ENCODE measurements around the gene TNF.
A peak's percentile ranks its signal among the peaks of the same experiment; 100 is the strongest.

TNF gene

DNA sequence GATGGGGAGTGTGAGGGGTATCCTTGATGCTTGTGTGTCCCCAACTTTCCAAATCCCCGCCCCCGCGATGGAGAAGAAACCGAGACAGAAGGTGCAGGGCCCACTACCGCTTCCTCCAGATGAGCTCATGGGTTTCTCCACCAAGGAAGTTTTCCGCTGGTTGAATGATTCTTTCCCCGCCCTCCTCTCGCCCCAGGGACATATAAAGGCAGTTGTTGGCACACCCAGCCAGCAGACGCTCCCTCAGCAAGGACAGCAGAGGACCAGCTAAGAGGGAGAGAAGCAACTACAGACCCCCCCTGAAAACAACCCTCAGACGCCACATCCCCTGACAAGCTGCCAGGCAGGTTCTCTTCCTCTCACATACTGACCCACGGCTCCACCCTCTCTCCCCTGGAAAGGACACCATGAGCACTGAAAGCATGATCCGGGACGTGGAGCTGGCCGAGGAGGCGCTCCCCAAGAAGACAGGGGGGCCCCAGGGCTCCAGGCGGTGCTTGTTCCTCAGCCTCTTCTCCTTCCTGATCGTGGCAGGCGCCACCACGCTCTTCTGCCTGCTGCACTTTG lies at the start of gene TNF:
TSS of gene TNF (plus strand) at position 231 of the 567 bp plus-strand sequence. CDS start at position 408, 177 bp downstream.
- DNase-seq (ENCODE audit: low spot score): peak; percentile 58

DNA sequence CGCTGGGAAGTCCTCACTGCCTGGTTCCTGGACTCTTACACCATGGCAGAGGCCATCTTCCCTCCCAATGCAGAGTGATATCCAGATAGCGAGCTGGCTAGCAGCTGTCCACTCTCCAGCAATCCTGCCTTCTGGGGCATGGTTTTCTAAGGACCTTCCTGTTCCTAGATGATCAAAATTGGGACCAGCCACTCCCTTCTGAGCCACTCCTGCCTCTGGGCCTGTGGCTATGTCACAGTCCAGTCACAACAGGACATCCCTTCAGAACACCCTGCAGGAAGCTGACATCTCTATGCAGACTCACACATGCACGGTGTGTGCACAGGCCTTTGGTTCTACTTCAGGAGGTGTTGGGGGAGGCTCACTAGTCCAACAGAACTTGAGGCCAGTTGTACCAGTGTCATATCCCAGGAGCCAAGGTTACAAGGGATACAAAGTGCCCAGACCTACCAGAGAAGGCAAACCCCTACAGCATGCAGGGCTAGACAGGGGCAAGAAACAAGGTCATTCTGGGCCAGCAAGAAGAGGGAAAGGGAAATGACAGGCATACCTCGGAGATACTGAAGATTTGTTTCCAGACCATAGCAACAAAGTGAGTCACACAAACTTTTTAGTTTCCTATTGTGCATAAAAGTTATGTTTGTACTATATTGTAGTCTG lies 49.3 kb upstream of the TNF start:
- no peak for DNase-seq (ENCODE audit: low spot score)

DNA sequence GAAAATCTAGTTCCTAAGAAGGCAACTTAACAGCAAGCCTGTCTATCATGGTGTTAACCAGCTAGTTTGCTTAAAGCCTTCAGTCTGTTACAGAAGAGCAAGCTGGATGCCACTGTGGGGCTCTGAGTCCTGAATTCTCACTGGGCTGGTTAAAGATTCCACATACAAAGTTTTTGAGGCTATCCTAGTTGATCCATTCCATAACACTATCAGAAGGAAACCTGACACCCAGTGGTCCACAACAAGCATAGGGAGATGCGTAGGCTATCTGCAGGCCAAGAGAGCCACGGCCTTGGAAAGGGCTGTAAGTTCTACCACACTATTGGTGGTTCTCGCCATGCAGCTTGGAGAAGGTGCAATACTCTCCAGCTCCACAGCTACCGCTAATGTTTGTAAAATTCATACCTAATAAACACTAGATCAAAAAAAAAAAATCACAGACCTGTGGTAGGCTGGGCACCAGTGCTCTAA lies 47.0 kb upstream of the TNF start:
- DNase-seq (ENCODE audit: low spot score): no peak

DNA sequence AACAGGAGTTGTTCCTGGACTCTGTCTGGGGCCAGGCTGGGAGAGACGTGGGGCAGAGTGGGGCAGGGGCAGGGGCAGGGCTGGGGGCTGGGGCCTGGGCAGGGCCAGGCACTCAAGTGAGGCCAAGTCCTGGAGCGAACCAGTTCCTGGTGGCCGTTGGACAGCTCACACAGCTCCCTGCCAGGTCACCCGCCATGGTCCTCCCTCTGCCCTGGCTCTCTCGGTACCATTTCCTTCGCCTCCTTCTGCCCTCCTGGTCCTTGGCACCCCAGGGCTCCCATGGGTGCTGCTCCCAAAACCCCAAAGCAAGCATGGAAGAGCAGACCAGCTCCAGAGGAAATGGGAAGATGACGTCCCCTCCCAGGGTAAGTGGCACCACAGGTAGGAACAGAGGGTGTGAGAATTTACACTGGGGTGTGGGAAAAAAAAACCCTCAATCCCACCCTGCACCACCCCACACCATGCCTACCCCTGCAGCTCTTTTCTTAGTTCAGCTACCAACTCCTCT lies 46.5 kb upstream of the TNF start, which contains the start of gene MCCD1:
TSS of gene MCCD1 (plus strand) at position 142 of the 508 bp plus-strand sequence. CDS start at position 195, 53 bp downstream.
- no peak for DNase-seq (ENCODE audit: low spot score)

DNA sequence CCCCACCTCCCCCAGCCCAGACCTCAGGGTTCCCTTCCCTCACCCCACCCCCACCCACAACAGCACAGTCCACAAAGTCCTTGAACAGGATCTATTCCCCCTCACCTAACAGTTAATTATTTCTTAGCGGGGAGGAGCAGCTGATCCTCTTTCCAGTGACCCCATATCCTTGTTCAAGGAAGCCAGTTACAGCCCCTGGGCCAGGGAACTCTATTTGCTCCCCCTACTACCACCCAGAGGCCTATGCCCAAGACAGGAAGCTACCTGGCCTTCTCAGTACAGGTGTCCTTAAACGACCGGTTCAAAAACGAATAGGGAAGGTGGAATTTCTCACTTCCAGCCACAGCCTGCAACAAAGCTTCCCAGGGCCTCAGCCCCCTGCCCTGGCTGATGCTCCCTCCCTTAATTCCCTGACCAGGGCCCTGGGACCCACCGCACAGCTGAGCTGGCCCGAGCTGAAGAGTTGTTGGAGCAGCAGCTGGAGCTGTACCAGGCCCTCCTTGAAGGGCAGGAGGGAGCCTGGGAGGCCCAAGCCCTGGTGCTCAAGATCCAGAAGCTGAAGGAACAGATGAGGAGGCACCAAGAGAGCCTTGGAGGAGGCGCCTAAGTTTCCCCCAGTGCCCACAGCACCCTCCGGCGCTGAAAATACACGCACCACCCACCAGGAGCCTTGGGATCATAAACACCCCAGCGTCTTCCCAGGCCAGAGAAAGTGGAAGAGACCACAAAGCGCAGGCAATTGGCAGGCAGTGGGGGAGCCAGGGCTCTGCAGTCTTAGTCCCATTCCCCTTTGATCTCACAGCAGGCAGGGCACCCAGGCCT lies 45.8 kb upstream of the TNF start:
- DNase-seq (ENCODE audit: low spot score): no peak

DNA sequence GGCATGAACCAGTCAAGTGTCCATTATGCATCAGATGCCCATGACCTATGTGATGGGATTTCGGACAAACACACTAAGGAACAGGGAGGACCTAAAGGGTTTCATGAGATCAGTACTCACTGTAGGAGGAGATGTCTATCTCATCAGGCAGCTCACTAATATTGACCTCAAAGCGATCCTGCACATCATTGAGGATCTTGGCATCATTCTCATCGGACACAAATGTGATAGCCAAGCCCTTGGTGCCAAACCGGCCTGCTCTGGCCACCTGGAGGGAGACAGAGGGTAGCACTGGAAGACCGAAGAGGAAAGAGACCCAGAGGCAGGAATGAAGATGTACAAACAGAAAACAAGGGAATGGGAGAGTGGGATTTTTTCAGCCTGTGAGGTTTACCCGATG lies 44.7 kb upstream of the TNF start:
- no peak for DNase-seq (ENCODE audit: low spot score)

DNA sequence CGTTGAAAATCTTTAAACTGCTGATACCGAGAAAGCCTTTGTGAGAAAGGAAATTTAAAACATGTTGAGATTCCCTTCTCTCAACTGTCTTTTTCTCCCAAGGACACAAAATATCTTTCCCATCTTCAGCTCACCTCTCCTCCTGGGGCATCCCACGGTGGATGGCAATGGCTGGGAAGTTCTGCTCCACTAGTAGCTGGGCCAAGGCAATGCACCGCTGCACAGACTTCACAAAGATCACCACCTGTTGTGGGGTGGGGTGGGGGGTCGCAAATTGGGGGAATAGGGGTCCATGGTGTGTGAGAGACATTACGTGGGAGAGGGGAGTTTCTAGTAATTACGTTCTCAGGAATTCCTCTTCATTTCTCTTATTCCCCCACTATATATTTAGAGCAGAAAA lies 44.2 kb upstream of the TNF start:
- no peak for DNase-seq (ENCODE audit: low spot score)

DNA sequence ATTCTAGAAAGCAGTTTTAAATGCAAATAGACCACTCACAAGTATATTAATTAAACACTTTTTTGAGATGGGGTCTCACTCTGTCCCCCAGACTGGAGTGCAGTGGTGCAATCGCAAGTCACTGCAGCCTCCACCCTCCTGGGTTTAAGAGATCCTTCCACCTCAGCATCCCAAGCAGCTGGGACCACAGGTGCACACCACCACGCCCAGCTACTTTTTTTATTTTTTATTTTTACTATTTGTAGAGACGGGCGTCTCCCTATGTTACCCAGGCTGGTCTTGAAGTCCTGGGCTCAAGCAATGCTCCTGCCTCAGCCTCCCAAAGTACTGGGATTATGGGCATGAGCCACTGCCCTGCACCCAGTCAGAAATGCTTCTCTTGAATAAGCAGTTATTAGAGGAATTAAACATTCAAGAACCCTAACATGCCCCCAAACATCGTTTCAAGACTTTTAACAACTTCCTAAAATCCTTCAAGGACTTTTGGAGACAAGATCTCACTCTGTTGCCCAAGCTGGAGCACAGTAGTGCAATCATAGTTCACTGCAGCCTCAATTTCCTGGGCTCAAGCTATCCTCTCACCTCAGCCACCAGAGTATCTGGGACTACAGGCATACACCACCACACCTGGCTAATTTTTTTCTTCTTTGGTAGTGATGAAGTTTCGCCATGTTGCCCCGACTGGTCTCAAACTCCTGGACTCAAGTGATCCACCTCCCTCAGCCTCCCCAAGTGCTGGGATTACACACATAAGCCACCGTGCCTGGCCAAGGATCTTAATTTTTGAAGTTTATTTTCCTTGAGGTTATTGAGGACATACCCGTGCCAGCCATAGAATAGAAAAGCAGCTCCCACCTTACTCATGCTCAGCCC lies 43.4 kb upstream of the TNF start:
- DNase-seq (ENCODE audit: low spot score): no peak

DNA sequence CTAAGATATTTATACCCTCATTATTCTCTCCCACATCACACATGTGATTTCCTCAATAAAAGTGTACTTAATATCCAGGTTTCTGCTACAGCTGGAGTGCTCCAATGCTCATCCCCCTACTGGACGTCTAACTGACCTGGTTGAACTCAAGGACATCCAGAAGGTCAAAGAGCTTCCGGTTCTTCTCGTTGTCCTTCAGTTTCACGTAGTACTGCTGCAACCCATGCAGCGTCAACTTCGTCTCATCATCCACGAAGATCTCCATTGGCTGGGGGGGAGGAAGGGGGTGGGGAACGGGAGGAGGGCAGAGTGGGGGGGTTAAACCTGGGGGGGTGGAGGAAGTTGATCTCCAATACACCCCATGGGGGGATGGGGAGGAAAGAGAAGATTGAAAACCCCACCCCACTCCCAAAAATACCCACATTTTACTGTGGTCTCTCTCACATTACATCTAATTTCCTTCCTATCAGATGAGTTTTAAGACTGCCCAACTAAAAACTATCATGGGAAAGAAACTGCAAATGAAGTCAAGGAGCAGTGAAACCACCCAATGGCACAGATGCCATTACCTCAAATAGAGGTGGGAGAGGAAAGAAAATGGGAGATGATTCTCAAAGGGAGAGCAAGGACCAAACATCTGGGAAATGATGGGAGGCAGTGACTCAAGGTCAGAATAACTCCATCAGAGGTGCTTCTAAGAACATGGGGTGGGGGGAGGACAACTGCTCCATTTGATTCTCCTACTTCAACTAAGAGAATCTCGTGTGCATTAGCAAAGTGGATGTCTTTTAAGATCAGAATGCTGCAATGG lies 42.5 kb upstream of the TNF start:
- no peak for DNase-seq (ENCODE audit: low spot score)

DNA sequence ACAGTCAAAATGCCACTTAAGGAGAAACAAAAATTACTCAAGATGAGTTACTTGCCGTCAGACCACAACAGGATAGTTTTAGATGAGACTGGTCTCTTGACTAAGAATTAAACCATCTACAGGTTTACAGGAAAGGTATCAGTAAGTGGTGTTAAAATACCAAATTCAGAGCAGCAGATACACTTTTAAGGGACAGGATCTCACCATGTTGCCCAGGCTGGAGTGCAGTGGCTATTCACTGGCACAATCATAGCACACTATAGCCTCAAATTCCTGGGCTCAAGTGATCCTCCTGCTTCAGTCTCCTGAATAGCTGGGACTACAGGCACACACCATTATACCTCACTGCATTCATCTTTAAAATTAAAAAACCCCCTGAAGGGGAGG lies 41.9 kb upstream of the TNF start:
- DNase-seq (ENCODE audit: low spot score): no peak

DNA sequence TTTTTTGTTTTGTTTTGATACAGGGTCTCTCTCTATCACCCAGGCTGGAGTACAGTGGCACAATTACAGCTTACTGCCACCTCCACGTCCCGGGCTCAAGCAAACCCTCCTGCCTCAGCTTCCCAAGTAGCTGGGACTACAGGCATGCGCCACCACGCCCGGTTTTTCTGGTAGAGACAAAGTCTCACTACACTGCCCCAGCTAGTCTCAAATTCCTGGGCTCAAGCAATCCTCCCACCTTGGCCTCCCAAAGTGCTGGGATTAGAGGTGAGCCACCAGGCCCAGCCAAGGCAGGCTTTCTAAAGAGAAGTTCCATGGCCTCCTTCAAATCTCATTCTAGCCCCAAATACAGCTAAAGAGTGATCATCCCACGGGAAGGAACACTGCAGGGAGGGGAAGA lies 41.4 kb upstream of the TNF start:
- DNase-seq (ENCODE audit: low spot score): no peak

DNA sequence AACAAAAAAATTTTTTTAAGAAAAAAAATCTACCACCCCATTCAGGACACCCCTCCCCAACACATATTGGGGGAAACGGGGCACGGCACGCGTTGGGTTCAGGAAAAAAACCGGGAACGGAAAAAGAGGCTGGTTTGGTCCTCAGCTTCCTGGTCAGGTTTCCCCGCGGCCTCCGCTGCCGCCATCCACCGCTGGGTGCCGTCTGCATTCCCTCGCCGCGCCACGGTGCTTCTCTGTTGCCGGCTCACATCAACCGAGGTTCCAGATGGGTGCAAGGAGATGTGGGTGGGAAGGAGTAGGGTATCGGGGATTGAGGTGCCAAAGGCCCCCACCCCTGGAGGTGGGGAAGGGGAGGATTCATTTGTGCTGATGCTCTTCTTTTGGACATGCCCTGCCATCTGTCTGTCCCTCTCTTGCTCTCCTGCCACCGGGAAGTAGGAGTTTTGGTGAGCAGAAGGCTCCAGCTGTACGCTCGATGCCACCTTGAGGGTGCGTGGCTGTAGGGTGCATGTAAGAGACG lies 40.8 kb upstream of the TNF start:
- DNase-seq (ENCODE audit: low spot score): no peak

DNA sequence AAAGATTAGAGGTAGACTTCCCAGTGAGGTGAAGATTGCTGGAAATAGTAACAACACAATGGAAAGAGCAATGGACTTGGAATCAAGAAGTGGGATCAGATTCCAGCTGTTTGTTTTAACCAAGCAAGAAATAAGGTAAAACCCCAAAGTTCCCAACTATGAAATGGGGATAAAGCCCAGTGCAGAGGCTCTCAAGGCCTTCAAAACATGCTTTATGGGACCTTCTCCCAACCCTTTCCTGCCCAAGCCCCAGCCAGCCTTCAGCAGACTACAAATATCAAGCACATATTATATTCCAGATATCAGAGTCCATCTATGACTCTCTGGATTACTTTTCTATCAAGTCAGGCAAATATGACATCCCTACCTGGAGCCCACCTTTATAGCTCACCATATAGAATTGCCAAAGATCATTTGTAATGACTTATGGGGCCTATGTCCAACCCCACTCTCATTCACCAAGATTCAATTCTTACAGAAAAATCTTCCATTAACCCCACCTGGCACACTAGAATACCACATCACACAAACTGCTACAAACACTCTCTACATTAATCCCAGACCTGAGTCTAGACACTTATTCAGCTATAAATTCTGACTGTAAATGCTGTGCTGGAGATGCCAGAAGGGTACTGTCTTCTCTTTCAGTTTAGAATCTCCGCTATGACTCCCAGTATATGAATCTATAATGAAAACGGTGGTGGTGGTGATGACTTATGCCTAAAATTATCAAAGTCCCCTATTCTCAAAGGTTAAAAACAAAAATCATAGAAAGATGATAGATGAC lies 39.6 kb upstream of the TNF start:
- DNase-seq (ENCODE audit: low spot score): no peak

DNA sequence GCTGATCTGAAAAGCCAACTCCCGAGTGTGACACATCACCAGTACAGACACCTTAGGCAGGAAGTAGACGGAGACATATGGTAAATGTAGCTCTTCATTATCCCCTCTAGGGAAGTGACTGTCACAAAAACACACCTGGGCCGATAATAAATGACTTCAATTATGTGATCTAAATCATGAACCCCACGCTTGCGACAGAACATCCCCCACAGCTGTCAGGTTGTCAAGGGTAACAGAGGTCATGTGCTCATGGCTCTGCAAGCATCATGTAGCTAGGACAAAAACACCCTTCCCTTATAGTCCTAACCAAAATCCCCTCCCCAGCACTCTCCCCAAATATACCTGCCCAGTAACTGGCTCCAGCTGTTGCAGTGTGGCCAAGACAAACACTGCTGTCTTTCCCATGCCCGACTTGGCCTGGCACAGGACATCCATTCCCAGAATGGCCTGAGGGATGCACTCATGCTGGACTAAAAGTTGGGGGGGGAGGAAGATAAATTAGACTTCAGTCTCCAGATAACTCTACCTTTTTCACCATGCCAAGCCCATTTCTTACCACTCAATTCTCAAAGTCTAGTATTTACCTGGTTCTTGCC lies 36.5 kb upstream of the TNF start:
- DNase-seq (ENCODE audit: low spot score): no peak

DNA sequence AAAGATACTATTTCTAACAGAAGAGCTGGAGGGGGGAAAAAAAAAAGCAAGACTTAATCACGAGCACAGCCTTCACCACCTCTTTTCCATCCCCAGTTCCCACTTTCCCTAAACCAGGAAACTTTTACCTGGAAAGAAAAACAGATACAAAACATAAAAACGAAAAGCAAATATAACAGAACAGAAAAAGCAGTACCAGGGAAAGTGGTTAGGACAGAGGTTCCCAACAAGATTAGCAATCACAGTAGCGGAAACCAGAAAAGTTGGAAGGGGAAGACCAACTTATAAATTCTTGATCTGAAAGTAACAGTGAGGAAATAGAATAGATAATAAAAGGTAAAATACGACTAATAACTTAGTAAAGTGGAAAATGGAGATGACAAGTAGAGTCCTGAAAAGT lies 34.7 kb upstream of the TNF start:
- DNase-seq (ENCODE audit: low spot score): no peak

DNA sequence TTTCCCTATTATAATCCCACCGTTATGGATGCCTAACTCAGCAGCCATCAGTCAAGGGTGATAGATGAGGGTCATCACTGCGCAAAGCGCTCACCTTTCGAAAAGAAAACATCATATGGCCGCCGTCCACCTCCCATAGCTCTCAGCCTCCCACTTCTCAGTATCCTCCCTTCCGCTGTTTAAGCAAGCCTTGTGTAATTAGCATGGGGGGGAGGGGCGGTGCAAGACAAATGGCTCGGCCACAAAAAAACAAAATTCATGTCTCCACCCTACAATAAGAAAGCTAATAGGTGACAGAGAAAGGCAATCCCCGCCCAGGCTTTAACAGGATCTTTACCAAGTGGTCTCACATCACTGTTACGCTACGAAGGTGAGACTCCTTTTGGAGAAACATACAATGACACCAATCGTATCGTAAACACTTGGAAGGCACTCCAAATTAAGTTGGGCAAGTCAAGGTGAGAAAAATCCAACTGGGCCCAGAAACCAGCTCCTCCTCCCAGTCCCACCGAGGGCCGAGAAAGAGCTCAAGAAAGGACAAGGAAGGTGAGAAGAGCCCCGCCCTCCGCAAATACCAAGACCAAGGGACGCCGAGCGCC lies 34.2 kb upstream of the TNF start:
- DNase-seq (ENCODE audit: low spot score): no peak

DNA sequence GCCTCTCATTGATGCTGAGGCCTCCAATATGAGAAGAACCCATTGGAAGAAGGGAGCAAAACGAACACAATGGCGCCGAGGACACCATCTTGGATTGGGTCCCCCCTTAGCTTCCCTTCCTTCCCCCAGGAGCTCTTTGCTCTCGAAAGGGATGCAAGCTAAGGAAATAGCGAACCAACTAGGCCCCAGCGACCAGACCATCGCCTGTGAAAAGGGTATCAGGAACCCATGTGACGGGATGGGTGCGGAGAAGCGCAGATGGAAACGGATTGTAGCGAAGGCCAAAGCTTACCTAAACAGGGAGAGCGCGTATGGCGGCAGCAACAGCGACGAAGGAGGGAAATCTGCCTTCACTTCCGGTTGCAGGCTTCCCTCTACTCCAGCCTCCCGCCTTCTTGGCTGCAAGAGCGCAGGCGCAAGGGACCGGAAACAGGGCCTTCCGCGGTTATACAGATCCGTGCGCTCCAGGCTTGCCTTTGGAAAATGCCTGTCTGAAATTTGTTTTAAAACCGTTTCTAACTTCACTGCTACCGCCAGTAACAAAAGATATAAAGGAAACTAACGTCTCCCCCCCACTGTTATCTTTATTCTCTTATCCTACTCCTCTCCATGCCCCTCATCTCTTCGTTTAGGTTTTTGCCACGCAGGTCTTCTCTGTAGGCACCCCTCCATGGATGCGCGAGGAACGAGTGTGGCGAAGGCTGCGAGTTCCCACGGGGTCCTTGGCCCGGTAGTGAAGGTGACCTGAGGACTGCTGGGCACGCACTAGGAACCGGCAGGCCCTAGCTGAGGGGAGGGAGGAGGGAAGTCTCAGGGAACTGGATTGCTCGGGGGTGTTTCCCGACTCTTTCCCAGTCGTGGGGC lies 33.5 kb upstream of the TNF start, which contains the start of gene DDX39B:
TSS of gene DDX39B (minus strand) at position 346 of the 864 bp plus-strand sequence. CDS start 1,471 bp downstream, outside the sequence.
- DNase-seq (ENCODE audit: low spot score): peak; percentile 98

DNA sequence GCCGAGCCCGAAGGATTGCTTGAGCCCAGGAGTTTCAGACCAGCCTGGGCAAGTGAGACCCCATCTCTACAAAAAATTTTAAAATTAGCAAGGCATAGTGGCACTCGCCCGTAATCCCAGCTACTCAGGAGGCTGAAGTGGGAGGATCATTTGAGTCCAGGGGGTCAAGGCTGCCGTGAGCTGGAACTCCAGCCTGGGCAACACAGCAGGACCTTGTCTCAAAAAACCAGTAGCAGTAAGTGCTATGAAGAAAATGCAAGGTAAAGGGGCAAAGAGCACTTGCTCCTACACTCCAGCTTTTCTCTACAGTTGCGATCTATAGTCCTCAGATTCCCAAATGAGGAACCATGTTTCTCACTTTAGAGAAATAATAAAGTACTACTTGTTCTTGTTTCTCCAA lies 31.7 kb upstream of the TNF start:
- DNase-seq (ENCODE audit: low spot score): no peak
